HG03442 (cell line): ENCODE measurements around the gene DIAPH1.
A peak's percentile ranks its signal among the peaks of the same experiment; 100 is the strongest.

ENCODE experiments used
- ATAC-seq: cut with Tn5 transposase; IDR thresholded peaks from one replicate; pipeline ENCODE4 v1.9.1; 2021; ENCODE audit warnings: mild to moderate bottlenecking, moderate library complexity; ENCODE audit not compliant: unreplicated experiment

Gene DIAPH1

DNA sequence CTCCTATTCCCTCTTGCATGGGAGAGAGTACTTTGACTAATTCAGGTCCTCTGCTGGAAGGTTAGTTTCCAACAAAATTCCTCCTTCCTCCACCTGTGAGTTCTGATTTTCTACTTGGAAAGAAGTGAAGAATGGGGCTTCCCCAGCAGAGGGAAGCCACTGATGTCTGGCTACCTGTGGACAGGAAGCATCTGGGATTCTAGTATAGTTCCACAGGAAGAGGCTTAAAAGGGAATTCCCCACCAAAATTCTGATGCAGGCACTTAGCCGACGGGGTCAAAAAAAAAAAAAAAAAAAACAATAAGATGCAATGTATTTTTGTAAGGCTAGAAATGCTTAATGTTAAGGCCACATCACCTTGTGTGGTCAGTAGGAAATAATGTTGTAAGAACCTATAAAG is 96.5 kb downstream of the DIAPH1 start:
- no peak for ATAC-seq

DNA sequence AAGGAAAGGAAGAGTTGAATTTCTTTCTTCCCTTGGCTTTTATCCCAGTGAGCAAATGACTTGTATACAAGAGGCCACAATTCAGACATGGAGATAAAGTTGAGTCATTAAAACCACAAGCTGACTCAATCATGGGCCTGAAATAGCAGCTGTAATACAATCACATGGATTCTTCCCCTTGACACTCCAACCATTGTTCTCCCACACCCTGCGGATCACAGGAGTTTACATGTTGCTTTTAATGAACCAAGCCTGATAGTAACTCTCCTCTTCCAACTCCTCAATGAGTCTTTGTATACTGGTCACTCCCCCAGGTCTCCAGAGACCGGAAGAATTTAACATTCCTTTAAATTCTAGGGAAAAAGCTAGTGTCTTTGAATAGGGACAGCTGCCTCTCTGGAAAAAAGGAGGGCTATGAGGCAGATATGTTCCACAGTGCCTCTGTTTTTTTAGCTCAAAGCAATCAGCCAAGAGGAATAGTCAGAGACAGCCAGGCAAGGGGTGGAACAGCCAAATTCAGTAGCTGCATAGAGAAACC is 97.5 kb downstream of the DIAPH1 start:
- no peak for ATAC-seq

DNA sequence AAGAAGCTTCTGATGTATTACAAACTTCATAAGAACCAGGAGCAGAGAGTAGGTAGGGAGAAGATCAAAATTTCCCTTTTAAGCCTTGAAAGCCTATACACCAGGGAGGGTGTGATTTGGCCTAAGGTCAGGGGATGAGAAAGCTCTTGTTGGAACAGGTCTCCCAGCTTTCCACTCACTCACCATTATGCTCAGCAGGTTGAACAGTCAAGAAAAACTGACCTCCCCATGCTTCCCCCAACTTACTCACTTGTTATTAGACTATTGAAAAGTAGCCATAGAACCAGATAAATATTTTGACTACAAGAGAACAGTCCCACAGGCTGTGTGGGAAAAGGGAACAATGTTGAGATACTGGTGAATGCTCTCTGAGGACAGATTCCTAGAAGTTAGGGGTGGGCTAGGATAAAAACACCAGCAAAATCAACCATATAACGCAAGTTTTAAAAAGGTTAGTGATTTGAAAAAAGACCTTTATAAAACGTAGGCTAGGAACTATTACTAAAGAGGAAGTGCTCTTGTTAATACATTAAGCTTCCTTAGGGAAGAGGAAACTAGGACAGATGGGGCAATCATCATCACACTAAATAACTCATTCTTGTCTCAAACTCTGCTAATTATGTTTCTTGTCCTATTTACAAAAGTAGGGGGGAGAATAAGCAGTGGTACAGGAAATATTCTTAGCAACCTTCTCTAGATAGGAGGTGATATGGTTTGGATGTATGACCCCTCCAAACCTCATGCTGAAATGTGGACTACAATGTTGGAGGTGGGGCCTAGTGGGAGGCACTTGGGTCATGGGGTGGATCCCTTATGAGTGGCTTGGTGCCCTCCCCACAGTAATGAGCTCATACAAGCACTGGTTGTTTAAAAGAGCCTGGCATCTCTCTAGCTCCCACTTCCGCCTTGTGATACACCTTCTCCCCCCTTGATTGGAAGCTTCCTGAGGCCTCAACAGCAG is 98.9 kb downstream of the DIAPH1 start:
- no peak for ATAC-seq

GRCh38 chr5:141518618-141519015 is 100.2 kb downstream of the DIAPH1 start:
- no peak for ATAC-seq

GRCh38 chr5:141517880-141518617 is 100.8 kb downstream of the DIAPH1 start:
- ATAC-seq, result no peak

DNA sequence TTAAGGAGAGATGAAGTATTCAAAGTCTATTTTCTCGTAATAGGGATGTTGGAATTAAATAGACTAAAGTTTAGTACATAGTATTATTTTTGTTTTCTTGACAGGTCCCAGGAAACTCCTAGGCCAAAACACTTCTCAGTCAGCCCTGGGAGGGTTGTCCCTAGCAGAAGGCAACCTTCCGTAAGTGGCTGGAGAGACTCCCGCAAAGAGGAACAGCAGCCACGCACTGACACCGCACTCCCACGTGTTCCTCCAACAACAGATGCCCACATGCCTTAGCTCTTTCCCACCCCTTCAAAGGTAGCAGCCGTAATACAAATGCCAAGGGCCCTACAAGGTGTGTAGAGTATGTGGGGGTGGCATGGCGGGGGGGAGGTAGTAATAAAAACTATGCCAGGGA is 101.5 kb downstream of the DIAPH1 start:
- no peak for ATAC-seq

- ATAC-seq, result no peak
Observed at GRCh38 chr5:141516672-141517025, 102.2 kb downstream of the DIAPH1 start.

DNA sequence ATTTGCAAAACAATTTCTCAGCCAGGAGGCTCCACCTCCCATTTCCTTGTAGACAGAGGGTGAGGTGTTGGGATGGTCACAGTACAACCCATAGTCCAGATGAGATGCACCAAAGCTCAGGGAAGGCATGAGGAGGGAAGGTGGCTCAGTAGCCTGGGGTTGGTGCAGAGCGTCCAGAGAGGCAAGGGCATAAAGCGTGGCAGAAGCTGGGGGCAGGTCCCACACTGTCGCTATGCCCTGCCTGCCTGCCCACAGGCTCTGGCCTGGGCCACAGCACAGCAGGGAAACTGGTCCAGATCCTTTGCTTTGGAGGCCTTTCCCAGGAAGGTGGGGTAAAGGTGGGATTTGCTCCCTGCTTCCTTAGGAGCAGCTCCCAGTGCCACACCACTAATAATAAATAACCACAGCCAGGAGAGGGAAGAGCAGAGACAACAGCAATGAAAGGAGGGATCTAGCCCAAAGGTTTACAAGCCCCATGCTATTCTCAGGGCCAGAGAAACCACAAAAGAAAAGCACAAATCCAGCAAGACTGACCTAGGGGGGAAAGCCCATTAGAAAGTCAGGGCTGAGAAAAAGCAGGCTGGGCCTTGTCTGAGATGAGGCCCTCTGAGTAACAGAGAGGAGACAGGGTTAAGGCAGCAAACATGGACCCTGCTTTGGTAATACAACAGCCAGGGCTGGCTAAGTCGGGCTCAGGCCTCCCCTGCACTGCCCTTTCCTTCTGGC is 102.7 kb downstream of the DIAPH1 start:
- no peak for ATAC-seq

GRCh38 chr5:141515141-141515540 is 103.7 kb downstream of the DIAPH1 start:
- ATAC-seq, result no peak

GRCh38 chr5:141514330-141515133 is 104.3 kb downstream of the DIAPH1 start:
- ATAC-seq, result peak; percentile 25

DNA sequence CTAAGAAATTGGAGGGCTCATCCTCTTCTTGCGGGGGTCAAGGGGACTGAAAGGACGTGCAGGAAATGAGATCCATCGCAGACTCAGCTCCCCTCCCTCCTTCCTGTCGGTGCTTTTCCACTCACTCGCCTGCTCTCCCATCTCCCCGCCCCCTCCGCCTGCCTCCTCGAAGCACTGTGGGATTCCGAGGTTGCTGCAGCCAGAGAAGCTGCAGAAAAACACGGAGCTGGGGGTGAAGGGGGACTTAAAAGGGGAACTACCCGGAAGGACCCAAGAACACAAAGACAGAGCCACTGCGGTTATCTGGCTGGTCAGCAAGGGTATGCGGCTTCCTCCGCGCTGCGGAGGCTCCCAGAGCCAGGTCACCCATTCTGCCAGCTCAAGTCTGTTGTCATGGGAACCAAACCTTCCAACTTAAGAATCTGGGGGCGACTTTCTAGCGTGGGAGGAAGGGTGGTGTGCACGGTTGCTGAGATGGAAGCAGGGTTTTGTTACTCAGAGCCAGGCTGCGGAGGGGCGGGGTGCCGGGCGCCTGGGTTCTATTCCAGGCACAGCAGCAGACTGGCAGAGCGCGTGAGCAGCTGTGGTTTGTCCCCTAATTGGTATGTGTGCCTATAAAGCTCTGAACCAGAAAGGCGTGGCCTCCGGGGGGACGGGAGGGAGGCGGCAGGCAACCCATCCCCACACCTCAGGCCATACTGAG is 105.0 kb downstream of the DIAPH1 start:
- peak; percentile 38 for ATAC-seq

GRCh38 chr5:141512911-141513626 is 105.7 kb downstream of the DIAPH1 start:
- ATAC-seq, result no peak

- no peak for ATAC-seq
Observed at GRCh38 chr5:141512390-141512910, 106.3 kb downstream of the DIAPH1 start.

DNA sequence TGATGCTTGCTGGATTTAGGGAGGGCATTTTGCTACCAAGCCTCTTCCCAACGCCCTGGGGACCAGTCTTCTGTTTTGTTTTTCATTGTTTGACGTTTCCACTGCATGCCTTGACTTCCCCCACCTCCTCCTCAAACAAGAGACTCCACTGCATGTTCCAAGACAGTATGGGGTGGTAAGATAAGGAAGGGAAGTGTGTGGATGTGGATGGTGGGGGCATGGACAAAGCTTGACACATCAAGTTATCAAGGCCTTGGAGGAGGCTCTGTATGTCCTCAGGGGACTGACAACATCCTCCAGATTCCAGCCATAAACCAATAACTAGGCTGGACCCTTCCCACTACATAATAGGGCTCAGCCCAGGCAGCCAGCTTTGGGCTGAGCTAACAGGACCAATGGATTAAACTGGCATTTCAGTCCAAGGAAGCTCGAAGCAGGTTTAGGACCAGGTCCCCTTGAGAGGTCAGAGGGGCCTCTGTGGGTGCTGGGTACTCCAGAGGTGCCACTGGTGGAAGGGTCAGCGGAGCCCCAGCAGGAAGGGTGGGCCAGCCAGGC is 107.0 kb downstream of the DIAPH1 start:
- ATAC-seq, result no peak

DNA sequence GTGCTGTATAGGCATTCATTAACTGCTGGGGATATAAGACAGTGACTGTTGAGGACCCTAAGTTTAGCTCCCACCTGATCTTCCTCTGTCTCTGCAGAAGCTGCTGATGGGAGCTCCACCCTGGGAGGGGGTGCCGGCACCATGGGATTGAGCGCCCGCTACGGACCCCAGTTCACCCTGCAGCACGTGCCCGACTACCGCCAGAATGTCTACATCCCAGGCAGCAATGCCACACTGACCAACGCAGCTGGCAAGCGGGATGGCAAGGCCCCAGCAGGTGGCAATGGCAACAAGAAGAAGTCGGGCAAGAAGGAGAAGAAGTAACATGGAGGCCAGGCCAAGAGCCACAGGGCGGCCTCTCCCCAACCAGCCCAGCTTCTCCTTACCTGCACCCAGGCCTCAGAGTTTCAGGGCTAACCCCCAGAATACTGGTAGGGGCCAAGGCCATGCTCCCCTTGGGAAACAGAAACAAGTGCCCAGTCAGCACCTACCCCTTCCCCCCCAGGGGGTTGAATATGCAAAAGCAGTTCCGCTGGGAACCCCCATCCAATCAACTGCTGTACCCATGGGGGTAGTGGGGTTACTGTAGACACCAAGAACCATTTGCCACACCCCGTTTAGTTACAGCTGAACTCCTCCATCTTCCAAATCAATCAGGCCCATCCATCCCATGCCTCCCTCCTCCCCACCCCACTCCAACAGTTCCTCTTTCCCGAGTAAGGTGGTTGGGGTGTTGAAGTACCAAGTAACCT is 107.8 kb downstream of the DIAPH1 start:
- peak; percentile 18 for ATAC-seq

DNA sequence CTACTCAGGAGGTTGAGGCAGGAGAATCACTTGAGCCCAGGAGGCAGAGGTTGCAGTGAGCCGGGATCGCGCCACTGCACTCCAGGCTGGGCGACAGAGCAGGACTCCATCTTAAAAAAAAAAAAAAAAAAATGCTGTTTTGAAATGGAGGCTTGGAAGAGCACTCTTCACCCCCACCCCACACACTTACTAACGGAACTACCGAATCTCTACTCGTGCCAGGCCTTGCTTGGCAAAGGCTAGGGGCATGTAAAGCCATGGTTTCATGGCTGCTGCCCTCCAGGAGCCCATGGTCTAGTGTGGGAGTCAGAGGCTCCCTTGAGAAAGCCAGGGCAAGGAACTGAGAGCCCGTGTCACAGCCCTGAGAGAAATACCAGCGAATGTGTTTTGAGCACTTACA is 108.6 kb downstream of the DIAPH1 start:
- ATAC-seq, result no peak

- peak; percentile 19 for ATAC-seq
Observed at GRCh38 chr5:141508798-141509611, 109.8 kb downstream of the DIAPH1 start.
